ENCODE measurements around the gene ZNF600.

DNA sequence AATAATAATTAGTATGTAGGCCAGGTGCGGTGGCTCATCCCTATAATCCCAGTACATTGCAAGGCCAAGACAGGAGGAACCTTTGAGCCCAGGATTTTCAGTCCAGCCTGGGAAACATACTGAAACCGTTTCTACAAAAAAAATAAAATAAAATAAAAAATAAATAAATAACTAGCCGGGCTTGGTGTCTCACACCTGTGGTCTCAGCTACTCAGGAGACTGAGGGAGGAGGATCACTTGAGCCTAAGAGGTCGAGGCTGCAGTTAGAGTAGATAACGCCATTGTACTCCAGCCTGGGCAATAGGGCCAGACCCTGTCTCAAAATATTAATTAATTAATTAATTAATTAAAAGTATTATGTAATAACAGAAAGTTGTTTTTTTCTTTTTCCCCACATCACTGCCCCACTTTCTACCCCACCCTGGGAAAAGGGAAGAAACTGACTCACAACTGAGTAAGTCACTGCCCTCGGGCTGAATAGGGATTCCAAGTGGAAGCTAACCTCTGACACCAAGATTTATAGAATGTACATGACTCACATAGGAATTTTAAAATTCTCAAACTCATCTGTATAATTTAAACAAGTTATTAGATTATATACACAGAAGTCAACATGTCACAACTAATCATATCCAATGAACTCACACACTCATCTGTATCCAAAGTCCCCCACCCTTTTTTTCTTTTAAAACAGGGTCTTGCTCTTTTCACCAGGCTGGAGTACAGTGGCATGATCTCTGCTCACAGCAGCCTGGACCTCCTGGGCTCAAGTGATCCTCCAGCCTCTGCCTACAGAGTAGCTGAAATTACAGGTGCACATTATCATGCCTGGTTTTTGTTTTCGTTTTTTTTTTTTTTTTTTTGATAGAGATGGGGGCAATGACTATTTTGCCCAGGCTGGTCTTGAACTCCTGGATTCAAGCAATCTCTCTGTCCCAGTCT lies 64.3 kb downstream of the ZNF600 start:
- TF ChIP-seq EZH2 (IDR thresholded peaks at IDR 0.05; ENCODE audit: borderline replicate concordance) (no peak), EZH2phosphoT487 (IDR thresholded peaks at IDR 0.05; ENCODE audit: low read depth, severe bottlenecking, unreplicated experiment) (no peak)
- TF ChIP-seq, protein P1, sequence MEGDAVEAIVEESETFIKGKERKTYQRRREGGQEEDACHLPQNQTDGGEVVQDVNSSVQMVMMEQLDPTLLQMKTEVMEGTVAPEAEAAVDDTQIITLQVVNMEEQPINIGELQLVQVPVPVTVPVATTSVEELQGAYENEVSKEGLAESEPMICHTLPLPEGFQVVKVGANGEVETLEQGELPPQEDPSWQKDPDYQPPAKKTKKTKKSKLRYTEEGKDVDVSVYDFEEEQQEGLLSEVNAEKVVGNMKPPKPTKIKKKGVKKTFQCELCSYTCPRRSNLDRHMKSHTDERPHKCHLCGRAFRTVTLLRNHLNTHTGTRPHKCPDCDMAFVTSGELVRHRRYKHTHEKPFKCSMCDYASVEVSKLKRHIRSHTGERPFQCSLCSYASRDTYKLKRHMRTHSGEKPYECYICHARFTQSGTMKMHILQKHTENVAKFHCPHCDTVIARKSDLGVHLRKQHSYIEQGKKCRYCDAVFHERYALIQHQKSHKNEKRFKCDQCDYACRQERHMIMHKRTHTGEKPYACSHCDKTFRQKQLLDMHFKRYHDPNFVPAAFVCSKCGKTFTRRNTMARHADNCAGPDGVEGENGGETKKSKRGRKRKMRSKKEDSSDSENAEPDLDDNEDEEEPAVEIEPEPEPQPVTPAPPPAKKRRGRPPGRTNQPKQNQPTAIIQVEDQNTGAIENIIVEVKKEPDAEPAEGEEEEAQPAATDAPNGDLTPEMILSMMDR (IDR thresholded peaks at IDR 0.05; ENCODE audit: poor library complexity), result no peak
